Stimulated activated effector memory CD8-positive, alpha-beta T cell treated with anti-CD3 and anti-CD28 coated beads, Interleukin-12 subunit alpha, Interleukin-12 subunit beta, amount 100 ng/mL, for 72 hours (primary cell): ENCODE data around the gene KRTAP2-2.

Experiments used
- ATAC-seq: fragments of 150-1000 bp; cut with Tn5 transposase; 2 replicates; pipeline ENCODE4 v1.10.0; 2021
- DNase-seq, 2 donors: peaks; one replicate each; pipeline ENCODE4 v3.0.0; 2021 to 2022; ENCODE audit warnings: low spot score in 2 of 2
- H3K27ac Mint-ChIP-seq: one replicate; pipeline ENCODE4 v1.8.0; 2022; ENCODE audit warnings: mild to moderate bottlenecking, mixed read lengths
- H3K36me3 Mint-ChIP-seq: one replicate; pipeline ENCODE4 v1.8.0; 2022; ENCODE audit warnings: mild to moderate bottlenecking, mixed read lengths
- H3K4me1 Mint-ChIP-seq: one replicate; pipeline ENCODE4 v1.8.0; 2022; ENCODE audit warnings: mixed read lengths
- H3K4me3 Mint-ChIP-seq: one replicate; pipeline ENCODE4 v1.8.0; 2022; ENCODE audit warnings: mild to moderate bottlenecking, mixed read lengths
- H3K9me3 Mint-ChIP-seq: one replicate; pipeline ENCODE4 v1.8.0; 2022; ENCODE audit warnings: mixed read lengths

The KRTAP2-2 gene

DNA sequence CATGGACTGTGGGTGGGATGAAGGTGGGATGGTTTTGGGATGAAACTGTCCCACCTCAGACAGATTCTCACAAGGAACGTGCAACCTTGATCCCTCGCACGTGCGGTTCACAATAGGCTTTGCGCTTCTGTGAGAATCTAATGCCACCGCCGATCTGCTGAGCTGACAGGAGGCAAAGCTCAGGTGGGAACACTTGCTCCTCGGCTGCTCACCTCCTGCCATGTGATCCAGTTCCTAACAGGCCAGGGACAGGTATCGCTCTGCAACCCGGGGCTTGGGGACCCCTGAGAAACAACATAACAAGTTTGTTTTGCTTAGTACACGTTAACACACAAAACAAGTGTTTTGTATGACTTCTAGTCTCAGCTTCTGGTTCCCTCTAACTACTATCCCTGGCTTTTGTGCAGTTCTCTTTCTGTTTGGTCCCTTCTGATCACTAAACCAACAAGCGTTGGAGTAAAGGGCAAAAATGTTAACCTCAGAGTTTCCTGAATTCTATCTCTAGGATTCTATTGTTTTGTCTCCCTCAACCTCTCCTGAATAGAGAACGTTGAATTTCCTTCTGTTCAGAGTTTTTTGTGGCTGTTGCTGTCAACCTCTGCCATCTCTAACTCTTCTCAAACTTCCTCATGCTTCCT is 38.3 kb downstream of the KRTAP2-2 start:
- Mint-ChIP-seq H3K4me1 (no peaks in the 10 kb centered on the region), H3K9me3 (no peaks in the 10 kb centered on the region), H3K4me3 (no peak overlapping the region), H3K36me3 (no peaks in the 10 kb centered on the region), H3K27ac (no peak overlapping the region)
- no peak for DNase-seq
- ATAC-seq: no peak

DNA sequence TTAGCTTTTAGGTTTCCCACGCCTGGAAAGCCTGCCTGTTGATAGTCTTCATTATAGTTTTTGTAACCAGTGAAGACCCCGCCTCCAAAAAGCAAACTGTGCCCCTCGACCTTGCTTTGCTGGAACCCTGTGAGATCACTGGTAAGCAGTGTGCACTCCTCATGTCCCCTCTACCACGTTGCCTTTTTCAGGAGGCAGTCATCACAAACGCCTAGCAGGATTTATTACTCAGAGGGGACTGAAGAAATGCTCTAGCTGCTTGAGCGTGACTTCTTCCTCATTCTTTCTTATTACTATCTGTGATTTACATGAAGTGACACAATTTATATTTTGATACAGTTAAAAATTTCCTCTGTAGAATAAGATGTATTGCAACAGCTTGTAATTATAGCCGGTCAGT is 39.6 kb downstream of the KRTAP2-2 start:
- no peak for DNase-seq
- Mint-ChIP-seq H3K4me1 (no peaks in the 10 kb centered on the region), H3K36me3 (no peaks in the 10 kb centered on the region), H3K4me3 (no peak overlapping the region), H3K9me3 (no peaks in the 10 kb centered on the region), H3K27ac (no peak overlapping the region)
- no peak for ATAC-seq

DNA sequence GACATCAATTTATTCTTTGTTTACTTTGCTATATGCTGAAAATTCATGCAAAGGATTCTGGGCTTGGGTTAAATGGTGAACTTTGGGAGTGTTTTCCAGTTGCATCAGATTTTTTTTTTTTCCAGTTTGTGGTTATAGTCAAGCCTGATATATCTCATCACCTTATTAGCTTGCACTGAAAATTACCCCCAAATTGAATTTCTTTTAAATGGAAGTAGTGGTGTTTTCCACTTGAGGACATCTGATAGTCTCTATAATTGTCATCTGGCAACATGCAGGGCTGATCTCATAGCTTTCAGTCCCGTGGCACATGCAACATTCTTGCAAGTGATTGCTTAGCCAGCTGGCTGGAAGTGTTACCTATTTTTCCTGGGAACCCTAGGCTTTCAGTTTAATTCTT is 41.4 kb downstream of the KRTAP2-2 start:
- no peaks in the 10 kb centered on the region for H3K4me1 Mint-ChIP-seq
- H3K36me3 Mint-ChIP-seq: no peaks in the 10 kb centered on the region

DNA sequence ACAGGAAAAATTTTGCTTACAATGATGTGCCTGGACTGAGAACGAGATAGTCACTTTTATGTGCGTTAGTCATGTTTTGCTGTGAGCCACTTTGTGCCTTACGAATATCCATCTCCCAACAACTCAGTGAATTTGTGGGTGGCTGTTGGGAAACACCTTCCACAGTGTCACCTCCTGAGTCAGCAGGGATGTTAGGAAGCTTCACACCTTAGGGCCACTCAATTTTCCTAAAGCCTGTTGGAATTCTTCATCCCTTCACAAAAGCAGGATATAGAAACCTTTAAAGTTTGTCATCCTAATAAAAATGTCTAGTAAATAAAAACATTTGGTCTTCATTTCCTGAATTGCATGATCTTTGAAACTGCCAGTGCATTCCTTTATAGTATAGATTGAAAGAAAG is 41.8 kb downstream of the KRTAP2-2 start:
- Mint-ChIP-seq H3K4me3 (no peak overlapping the region), H3K36me3 (no peaks in the 10 kb centered on the region), H3K27ac (no peak overlapping the region), H3K9me3 (no peaks in the 10 kb centered on the region), H3K4me1 (no peaks in the 10 kb centered on the region)
- DNase-seq (no peak), ATAC-seq (no peak)

More for the DNA sequence above, 41.4 kb downstream of the KRTAP2-2 start:
- DNase-seq (no peak), ATAC-seq (no peak)
- Mint-ChIP-seq H3K9me3 (no peaks in the 10 kb centered on the region), H3K27ac (no peak overlapping the region), H3K4me3 (no peak overlapping the region)

DNA sequence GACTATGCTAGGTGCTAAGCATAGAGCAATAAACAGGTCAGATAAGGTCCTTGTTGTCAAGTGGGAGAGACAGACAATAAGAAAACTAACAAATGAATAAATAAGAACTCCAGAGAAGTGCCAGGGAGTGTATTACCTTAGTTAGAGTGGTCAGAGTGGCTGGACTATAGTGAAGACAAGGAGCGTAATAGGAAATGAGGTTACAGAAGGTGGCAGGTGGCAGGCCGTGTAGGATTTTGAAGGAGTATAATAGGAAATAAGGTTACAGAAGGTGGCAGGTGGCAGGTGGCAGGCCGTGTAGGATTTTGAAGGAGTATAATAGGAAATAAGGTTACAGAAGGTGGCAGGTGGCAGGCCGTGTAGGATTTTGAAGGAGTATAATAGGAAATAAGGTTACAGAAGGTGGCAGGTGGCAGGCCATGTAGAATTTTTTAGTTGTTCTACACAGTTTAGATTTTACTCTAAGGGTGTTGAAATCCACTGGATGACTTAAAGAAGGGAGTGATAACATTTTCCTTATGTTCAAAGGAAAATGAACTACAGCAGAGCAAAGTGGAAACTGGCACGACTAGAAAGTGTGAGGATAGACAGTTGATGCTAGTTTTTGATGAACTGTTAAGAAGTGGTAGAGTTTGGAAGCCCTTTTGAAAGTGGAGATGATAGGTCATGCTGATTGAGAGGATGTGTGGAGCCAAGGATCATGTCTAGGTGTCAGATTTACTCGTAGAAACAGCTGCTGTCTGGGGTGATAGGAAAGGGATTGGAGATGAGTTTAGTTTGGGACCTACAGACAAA is 42.5 kb downstream of the KRTAP2-2 start:
- Mint-ChIP-seq H3K27ac (no peak overlapping the region), H3K4me1 (no peaks in the 10 kb centered on the region)

DNA sequence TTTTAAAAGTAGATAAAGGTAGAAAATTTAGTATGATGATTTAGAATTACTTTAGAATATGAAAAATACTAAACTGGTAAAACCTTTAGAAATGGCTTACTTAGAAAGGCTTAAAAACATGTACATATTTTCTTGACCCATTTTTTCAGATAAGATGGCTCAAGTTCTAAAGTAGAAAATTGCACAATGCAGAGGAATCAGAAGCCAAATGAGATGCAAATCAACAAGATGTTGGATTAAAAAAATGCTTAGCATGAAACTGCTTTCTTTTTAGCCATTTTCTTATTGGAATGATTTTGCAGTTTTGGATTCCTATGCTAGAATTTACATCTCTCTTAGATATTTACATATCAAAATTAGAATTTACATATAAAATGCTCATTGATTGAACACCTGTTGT is 44.6 kb downstream of the KRTAP2-2 start:
- ATAC-seq (no peak), DNase-seq (no peak)
- Mint-ChIP-seq H3K36me3 (no peaks in the 10 kb centered on the region), H3K27ac (no peak overlapping the region), H3K4me1 (no peaks in the 10 kb centered on the region), H3K4me3 (no peak overlapping the region), H3K9me3 (no peaks in the 10 kb centered on the region)

More for the DNA sequence above, 42.5 kb downstream of the KRTAP2-2 start:
- DNase-seq: no peak
- ATAC-seq: no peak
- no peaks in the 10 kb centered on the region for H3K9me3 Mint-ChIP-seq
- H3K36me3 Mint-ChIP-seq: no peaks in the 10 kb centered on the region
- H3K4me3 Mint-ChIP-seq: no peak overlapping the region

DNA sequence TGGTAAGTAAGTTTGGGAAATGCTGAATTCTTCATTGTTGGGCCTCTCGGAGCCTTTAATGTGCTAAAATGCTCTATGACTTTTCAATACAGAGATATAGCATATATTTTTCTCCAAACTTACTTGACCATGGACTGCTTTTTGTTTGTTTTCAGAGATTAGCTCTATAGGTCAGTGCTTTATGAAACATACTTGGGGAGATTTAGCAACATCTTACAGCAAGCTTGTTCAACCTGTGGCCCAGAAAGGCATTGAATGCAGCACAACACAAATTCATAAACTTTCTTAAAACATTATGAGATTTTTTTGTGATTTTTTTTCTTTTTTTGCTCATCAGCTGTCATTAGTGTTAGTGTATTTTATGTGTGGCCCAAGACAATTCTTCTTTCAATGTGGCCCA is 45.1 kb downstream of the KRTAP2-2 start:
- no peaks in the 10 kb centered on the region for H3K9me3 Mint-ChIP-seq
- no peak for ATAC-seq
- no peaks in the 10 kb centered on the region for H3K36me3 Mint-ChIP-seq
- H3K4me3 Mint-ChIP-seq: no peak overlapping the region
- DNase-seq: no peak
- no peak overlapping the region for H3K27ac Mint-ChIP-seq
- H3K4me1 Mint-ChIP-seq: no peaks in the 10 kb centered on the region

DNA sequence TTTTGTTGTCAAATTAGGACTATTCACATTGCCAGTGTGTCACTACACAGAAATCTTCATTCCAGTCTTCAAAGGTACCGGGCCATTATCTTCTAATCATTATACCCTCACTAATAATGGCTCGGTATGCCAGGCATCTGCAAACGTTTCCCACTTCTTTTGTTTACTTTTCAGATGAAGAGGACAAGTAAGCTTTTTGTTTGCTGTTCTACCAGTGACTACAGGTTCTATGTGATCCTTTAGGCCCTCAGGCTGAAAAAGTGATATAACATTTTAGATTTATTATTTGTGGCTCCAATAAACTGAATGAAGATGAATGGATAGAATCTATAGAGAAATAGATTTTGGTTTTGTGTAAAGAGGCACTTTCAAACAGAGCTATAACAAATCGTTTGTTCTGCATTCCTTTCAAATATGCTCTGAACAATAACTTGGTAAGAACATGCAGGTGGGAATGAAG is 45.7 kb downstream of the KRTAP2-2 start:
- Mint-ChIP-seq H3K36me3 (no peaks in the 10 kb centered on the region), H3K27ac (no peak overlapping the region), H3K4me3 (no peak overlapping the region), H3K9me3 (no peaks in the 10 kb centered on the region), H3K4me1 (no peaks in the 10 kb centered on the region)
- ATAC-seq: no peak
- DNase-seq: no peak

DNA sequence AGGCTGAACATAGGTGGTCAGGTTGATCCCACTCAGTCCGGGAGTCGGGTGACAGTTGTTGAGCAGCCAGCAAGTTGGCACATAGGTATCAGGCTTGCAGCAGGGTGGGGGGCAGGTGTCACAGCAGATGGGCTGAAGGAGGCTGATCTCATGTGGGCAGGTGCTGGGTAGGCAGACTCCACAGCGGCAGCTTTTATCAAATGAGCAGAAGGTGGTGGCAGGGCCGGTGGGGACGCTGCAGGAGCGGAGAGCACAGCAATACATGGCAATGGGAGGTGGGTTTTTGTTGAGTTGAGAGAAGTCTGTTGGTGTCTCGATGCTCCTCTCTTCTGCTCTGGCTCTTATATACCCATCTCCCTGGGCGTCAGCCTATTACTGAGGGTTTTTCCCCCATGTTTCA is 46.2 kb downstream of the KRTAP2-2 start, which contains the start of gene KRTAP3-1:
Gene KRTAP3-1 (minus strand): TSS at position 318 of the 400 bp plus-strand sequence. CDS start 54 bp downstream, at position 264.
- ATAC-seq (peak; percentile 26), DNase-seq (no peak)
- Mint-ChIP-seq H3K27ac (no peak within 1 kb of the TSS), H3K36me3 (no peaks in the 10 kb centered on the region), H3K4me1 (no peaks in the 10 kb centered on the region), H3K9me3 (no peaks in the 10 kb centered on the region), H3K4me3 (no peak within 1 kb of the TSS)
